GM19438 (cell line): Measurements from ENCODE around the gene ERBB4.

Experiments used
- ATAC-seq: cut with Tn5 transposase; IDR thresholded peaks from one replicate; pipeline ENCODE4 v1.9.1; 2021; ENCODE audit warnings: low read depth; ENCODE audit not compliant: unreplicated experiment

The ERBB4 gene

DNA sequence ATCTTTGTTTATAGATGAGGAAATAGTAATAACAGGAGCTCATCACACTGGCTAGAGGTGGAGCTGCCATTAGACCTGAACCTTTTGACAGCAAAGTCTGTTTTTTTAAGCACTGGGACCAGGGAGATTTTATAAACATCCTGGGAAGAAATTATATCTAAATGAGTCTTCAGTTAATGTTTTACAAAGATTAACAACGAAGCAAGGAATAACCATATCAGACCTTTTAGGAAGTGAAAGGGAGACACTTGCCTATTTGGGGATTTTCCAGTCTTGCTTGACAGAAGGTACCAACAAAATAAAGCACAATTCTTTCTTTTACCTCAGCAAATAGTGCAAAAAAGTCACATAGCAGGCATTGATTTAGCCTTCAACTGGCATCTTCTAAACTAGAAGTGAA is 1205.2 kb downstream of the ERBB4 start:
- ATAC-seq, result no peak

DNA sequence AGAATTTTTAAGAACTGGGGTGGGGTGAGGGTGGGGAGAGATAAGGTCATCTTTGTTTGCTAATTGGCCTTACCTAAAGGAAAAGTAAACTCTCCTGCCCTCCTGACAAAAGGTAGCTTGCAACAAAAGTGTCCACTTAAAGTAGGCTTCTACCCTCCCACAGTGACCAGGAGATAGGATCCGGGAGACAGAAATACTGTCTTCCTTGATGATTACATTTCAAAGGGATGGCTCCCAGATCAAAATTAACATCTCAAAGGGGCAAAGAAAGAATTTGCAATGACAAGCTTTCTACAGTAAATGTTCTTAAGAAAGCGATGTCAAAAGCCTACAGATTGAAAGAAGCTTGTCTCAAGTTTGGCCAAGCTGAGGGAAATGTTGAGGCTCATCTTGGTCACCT is 1206.9 kb downstream of the ERBB4 start:
- ATAC-seq, result no peak

DNA sequence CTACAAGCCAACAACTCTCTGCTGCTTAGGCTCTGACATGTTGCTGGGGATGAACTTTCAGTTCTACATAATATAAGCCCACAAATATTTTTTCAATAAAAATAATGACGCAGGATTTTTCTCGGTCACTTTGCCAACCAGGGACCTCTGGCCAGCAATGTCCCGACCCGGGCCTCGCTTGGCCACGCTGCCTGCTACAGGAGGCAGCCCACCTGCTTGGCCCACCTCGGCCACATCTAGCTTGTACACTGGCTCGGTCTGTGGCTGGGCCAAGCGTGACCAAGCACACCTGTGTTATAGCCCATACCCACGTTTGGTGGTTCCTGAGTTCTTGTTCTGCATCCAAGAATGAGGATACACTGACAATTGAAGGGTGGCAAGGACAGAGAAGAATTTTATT is 1208.7 kb downstream of the ERBB4 start:
- no peak for ATAC-seq

DNA sequence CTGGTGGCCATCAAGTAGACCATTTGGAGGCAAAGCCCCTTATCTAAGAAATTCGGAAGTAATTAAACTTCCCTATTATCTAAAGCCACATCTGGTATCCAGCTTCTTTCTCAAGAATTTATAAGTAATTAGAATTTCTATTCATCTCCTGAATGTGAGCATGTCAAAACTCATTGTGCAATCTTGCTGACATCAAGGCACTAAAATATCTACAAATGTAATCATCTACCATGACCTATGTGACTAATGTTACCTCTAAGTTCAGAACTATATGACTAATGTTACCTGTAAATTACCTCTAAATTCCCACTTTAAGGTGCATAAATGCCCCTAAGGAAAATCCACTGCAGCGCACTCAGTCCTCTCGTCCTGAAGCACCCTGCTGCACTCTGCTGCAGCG is 1209.2 kb downstream of the ERBB4 start:
- no peak for ATAC-seq

DNA sequence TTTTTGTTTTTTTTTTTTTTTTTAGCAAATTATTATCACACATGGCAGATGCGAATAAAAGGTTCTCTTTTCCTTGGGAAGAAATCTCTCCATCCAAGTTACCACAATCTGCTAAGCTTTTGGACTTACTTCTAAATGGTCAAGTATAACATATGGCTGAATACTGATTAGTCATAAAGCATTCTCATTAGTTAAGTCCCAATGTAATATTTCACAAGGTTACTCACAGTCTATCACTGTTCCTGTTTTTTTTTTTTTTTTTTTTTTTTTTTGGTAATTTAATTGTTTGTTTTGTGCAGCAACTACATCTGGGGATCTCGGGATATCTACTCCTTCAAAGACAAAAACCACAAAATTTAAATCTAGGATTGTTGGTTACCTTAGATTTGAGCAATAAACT is 1210.5 kb downstream of the ERBB4 start:
- ATAC-seq, result no peak
